Heart right ventricle (tissue), 16 donors: Measurements from ENCODE around the gene MARCHF7. TPM values are rescaled to one million over a fixed set of nuclear protein-coding genes. Genes with fewer than 3 reads are reported as not detected.
"Not testable (repeated sequence)": the region's sequence is repeated elsewhere in the genome, so short reads cannot be mapped to it uniquely, and the experiment has no call there.

ENCODE experiments used
- ATAC-seq, 8 donors: fragments of 200-7000 bp; cut with Tn5 transposase; one replicate each; pipeline ENCODE4 v1.9.1; 2020; ENCODE audit warnings: mild to moderate bottlenecking in 8 of 8, moderate library complexity in 8 of 8, moderate number of reproducible peaks in 1 of 8
- DNase-seq, 2 donors: peaks; one replicate each; pipeline ENCODE4 v3.0.0-alpha.2; 2020
- H3K27ac ChIP-seq, 10 donors: fragments of 200-600 bp; sonication (generic) in 2 of 10; one replicate each; pipeline versions ENCODE4 v1.5.0 to v1.8.0; 2020 to 2022; ENCODE audit warnings: mild to moderate bottlenecking in 3 of 10
- H3K27me3 ChIP-seq, 7 donors: fragments of 200-600 bp; one replicate each; pipeline ENCODE4 v1.8.0; 2021 to 2022; ENCODE audit warnings: mild to moderate bottlenecking in 2 of 7
- H3K36me3 ChIP-seq, 9 donors: fragments of 200-600 bp; sonication (generic) in 1 of 9; one replicate each; pipeline versions ENCODE4 v1.5.0 to v1.8.0; 2020 to 2022; ENCODE audit warnings: mild to moderate bottlenecking in 2 of 9
- H3K4me1 ChIP-seq, 9 donors: fragments of 200-600 bp; sonication (generic) in 1 of 9; one replicate each; pipeline versions ENCODE4 v1.5.0 to v1.8.0; 2020 to 2022; ENCODE audit warnings: mild to moderate bottlenecking in 4 of 9
- H3K4me3 ChIP-seq, 10 donors: fragments of 200-600 bp; sonication (generic) in 2 of 10; one replicate each; pipeline versions ENCODE4 v1.5.0 to v1.8.0; 2020 to 2022; ENCODE audit warnings: mild to moderate bottlenecking in 7 of 10, moderate library complexity in 2 of 10
- H3K9me3 ChIP-seq, 11 donors: fragments of 200-600 bp in 10 of 11; sonication (generic) in 2 of 11; one replicate each; pipeline versions ENCODE4 v1.5.0 to v1.8.0; 2013 to 2022; ENCODE audit warnings: mild to moderate bottlenecking in 2 of 11, control low read depth in 1 of 11, moderate library complexity in 1 of 11
- CTCF ChIP-seq, 9 donors: fragments of 200-600 bp; sonication (generic) in 2 of 9; IDR thresholded peaks; one replicate each; pipeline versions ENCODE4 v1.5.0 to v1.8.0; 2021 to 2022; ENCODE audit warnings: antibody characterized with exemption in 9 of 9, mild to moderate bottlenecking in 5 of 9, moderate library complexity in 1 of 9
- WGBS, 2 donors: extraction: QIAGEN DNeasy Blood & Tissue Kit; methylation state at CpG; one replicate each; pipeline ENCODE4 v1.1.7; 2013; ENCODE audit warnings: inconsistent platforms in 1 of 2; 5-methylcytosine and 5-hydroxymethylcytosine counted together
- intact Hi-C, 10 donors: fragments of 100-400 bp; cut with DNase I; formaldehyde crosslinking; loops; one replicate each; pipeline versions ENCODE4 v1.11.1 to v1.14.2; 2022
- long read RNA-seq, 3 donors: library from polyadenylated mRNA; unstranded; transcript quantifications; one replicate each; pipeline ENCODE4 v2.0.0, GENCODE V29; 2020 to 2021
- polyA plus RNA-seq, 2 donors: library from polyadenylated mRNA; stranded (reverse); fragments of 200-250 nt; gene quantifications; one replicate each; pipeline ENCODE4 v1.2.3, GENCODE V29; 2013
- total RNA-seq, 10 donors: library from RNA; stranded (reverse); fragmentation: NEBNext Ultra II Directional in 3 of 10; extraction: Animal tissue kit (Norgen Biotek cat#: 25700) in 3 of 10; gene quantifications; one replicate each; pipeline versions ENCODE4 v1.2.1 to v1.2.4, GENCODE V29; 2021 to 2023
- donor health status: Arrhythmogenic right ventricular cardiomyopathy.
- donor health status: ischemic (EF 13 %, LVEDD 7.1; RV severe dilation, severe dysfunction).
- donor health status: healthy with polysubstance abuse.
- donor health status: DM: no; HTN: yes; CAD: no.
- donor health status: DM: no; HTN: no; CAD: no.
- donor health status: ischemic (EF 25% LVEDD 6.9; RV normal size, moderate dysfunction).
- donor health status: ischemic (EF 25% LVEDD 5.7; RV mildly dilated, moderate dysfunction).
- donor health status: healthy.
- donor health status: DM: yes; HTN: yes; CAD: no.
- donor health status: Ischemic cardiomyopathy.
- donor health status: ischemic (EF 35%, LVEDD 5.7; RV mildly dilated, moderate dysfunction).
- donor health status: nonischemic (EF 11% LVEDD 7.7; RV severe dilation, severe dysfunction).
- donor health status: DM: yes; HTN: yes; CAD: no.
- donor health status: PGD.
- donor health status: ischemic (EF 29% LVEDD 5.4; RV normal size, mild dysfunction).
- donor health status: nonischemic (EF 23%, LVEDD 6.1; RV moderate dilation, normal function).

MARCHF7 gene
- total RNA-seq: 100 to 1,000 TPM in 2 of 10 donors, 10 to 100 TPM in 8; 81.6 to 101 (median 88.2) TPM
- polyA plus RNA-seq: 10 to 100 TPM; 20.3 to 27.6 TPM
- long read RNA-seq, donor 1, full-length matches to known transcripts: 57 of 231 reads
- long read RNA-seq, donor 1, partial matches to known transcripts: 7 of 231 reads
- long read RNA-seq, donor 1, other reads (novel, unspliced or antisense): 167 of 231 reads
- long read RNA-seq, donor 2, full-length matches to known transcripts: 96 of 306 reads
- long read RNA-seq, donor 2, partial matches to known transcripts: 12 of 306 reads
- long read RNA-seq, donor 2, other reads (novel, unspliced or antisense): 198 of 306 reads
- long read RNA-seq, donor 3, full-length matches to known transcripts: 103 of 343 reads
- long read RNA-seq, donor 3, partial matches to known transcripts: 25 of 343 reads
- long read RNA-seq, donor 3, other reads (novel, unspliced or antisense): 215 of 343 reads

GRCh38 chr2:159712143-159712928 is at the start of gene MARCHF7:
TSS of gene MARCHF7 (plus strand) at chr2:159712506. CDS start at chr2:159729023, 16,517 bp downstream.
- Histone ChIP-seq H3K27ac (peak within 1 kb of the TSS; percentile 94 to 100 (median 99)), H3K4me3 (peak within 1 kb of the TSS; percentile 81 to 100 (median 92)), H3K36me3 (peaks cover 0 to 37% (median 0%) of the 10 kb centered on the region in 9 donors), H3K4me1 (peaks cover 4 to 59% (median 46%) of the 10 kb centered on the region in 9 donors), H3K27me3 (no peaks in the 10 kb centered on the region), H3K9me3 (no peaks in the 10 kb centered on the region)
- 0% methylated on average over 71 to 72 of the region's 72 CpGs for WGBS, 2 donors
- intact Hi-C loops: loop anchor here in 7 of 10 donors (2.0 to 10.0 kb wide), 8 partner anchors 82 to 232 kb away; partner anchors contain the start of genes BAZ2B (in 4 of the 7) and CD302 (in 3 of the 7)
- TF ChIP-seq CTCF (IDR thresholded peaks at IDR 0.05): peak; percentile 16 to 76 (median 57)
- DNase-seq: peak; percentile 97 to 98
- ATAC-seq: peak; percentile 98 to 99 (median 99)

GRCh38 chr2:159667423-159667822 is 44.9 kb upstream of the MARCHF7 start:
- not testable (repeated sequence) for H3K36me3 ChIP-seq, ATAC-seq
- WGBS, 2 donors: 98 to 99% methylated on average over 3 of the region's 3 CpGs

GRCh38 chr2:159671047-159671446 is 41.3 kb upstream of the MARCHF7 start:
- WGBS, 2 donors: 97% methylated on average over 3 of the region's 3 CpGs
- Histone ChIP-seq H3K27me3 (no peaks in the 10 kb centered on the region), H3K27ac (no peak overlapping the region), H3K4me1 (no peaks in the 10 kb centered on the region), H3K4me3 (no peak overlapping the region), H3K36me3 (peaks cover 0 to 6% (median 0%) of the 10 kb centered on the region in 9 donors), H3K9me3 (no peaks in the 10 kb centered on the region)
- ATAC-seq (no peak), DNase-seq (no peak)
- intact Hi-C loops: no loop called here
- TF ChIP-seq CTCF (IDR thresholded peaks at IDR 0.05): no peak

More at GRCh38 chr2:159667423-159667822, 44.9 kb upstream of the MARCHF7 start:
- H3K27ac ChIP-seq, H3K4me3 ChIP-seq, H3K4me1 ChIP-seq, DNase-seq, H3K27me3 ChIP-seq, H3K9me3 ChIP-seq, intact Hi-C loops: not testable (repeated sequence)

- H3K27ac ChIP-seq: no peak overlapping the region
- no peaks in the 10 kb centered on the region for H3K36me3 ChIP-seq
- intact Hi-C loops: no loop called here
- TF ChIP-seq CTCF (IDR thresholded peaks at IDR 0.05): peak in 7 of 9 donors; percentile 26 to 57 (median 45)
- H3K27me3 ChIP-seq: no peaks in the 10 kb centered on the region
- H3K4me3 ChIP-seq: no peak overlapping the region
- ATAC-seq (no peak), DNase-seq (no peak)
- H3K4me1 ChIP-seq: no peaks in the 10 kb centered on the region
- H3K9me3 ChIP-seq: no peaks in the 10 kb centered on the region
- 94 to 96% methylated on average over 1 of the region's 1 CpG for WGBS, 2 donors
Measured at GRCh38 chr2:159677654-159678053, 34.7 kb upstream of the MARCHF7 start.
